HG03558 (cell line): ENCODE results near the gene PRKAG2.

Experiments used
- ATAC-seq: cut with Tn5 transposase; IDR thresholded peaks from one replicate; pipeline ENCODE4 v1.9.1; 2021; ENCODE audit warnings: moderate number of reproducible peaks; ENCODE audit not compliant: unreplicated experiment; ENCODE audit errors: extremely low read depth

Gene PRKAG2

GRCh38 chr7:151621961-151622360, 255.0 kb downstream of the PRKAG2 start:
- no peak for ATAC-seq

- no peak for ATAC-seq
Observed at GRCh38 chr7:151616443-151617213, 260.3 kb downstream of the PRKAG2 start.

GRCh38 chr7:151615784-151616183, 261.1 kb downstream of the PRKAG2 start:
- ATAC-seq, result no peak

GRCh38 chr7:151615058-151615457, 261.9 kb downstream of the PRKAG2 start:
- ATAC-seq, result no peak

- no peak for ATAC-seq
Observed at GRCh38 chr7:151614019-151614418, 262.9 kb downstream of the PRKAG2 start.

GRCh38 chr7:151611878-151612277, 265.0 kb downstream of the PRKAG2 start:
- no peak for ATAC-seq

- ATAC-seq, result no peak
Observed at GRCh38 chr7:151611041-151611440, 265.9 kb downstream of the PRKAG2 start.

GRCh38 chr7:151608031-151608551, 268.8 kb downstream of the PRKAG2 start:
- ATAC-seq, result no peak

- no peak for ATAC-seq
Observed at GRCh38 chr7:151607464-151607867, 269.4 kb downstream of the PRKAG2 start.

GRCh38 chr7:151603951-151604350, 273.0 kb downstream of the PRKAG2 start:
- no peak for ATAC-seq

GRCh38 chr7:151601521-151602305, 275.2 kb downstream of the PRKAG2 start:
- ATAC-seq, result no peak

GRCh38 chr7:151600331-151600730, 276.6 kb downstream of the PRKAG2 start:
- no peak for ATAC-seq

- ATAC-seq, result no peak
Observed at GRCh38 chr7:151599401-151600227, 277.3 kb downstream of the PRKAG2 start.

- ATAC-seq, result no peak
Observed at GRCh38 chr7:151597541-151598444, 279.1 kb downstream of the PRKAG2 start.

- no peak for ATAC-seq
Observed at GRCh38 chr7:151595702-151596350, 281.1 kb downstream of the PRKAG2 start.

GRCh38 chr7:151592868-151593486, 283.9 kb downstream of the PRKAG2 start:
- no peak for ATAC-seq

- no peak for ATAC-seq
Observed at GRCh38 chr7:151592330-151592729, 284.6 kb downstream of the PRKAG2 start.

- no peak for ATAC-seq
Observed at GRCh38 chr7:151591866-151592265, 285.0 kb downstream of the PRKAG2 start.
